Stimulated activated CD8-positive, alpha-beta memory T cell treated with anti-CD3 and anti-CD28 coated beads, Interleukin-15, amount 100 ng/mL, for 4 hours (primary cell): ENCODE results near the gene SMARCAL1.
"Not testable (repeated sequence)": the region's sequence is repeated elsewhere in the genome, so short reads cannot be mapped to it uniquely, and the experiment has no call there.

ENCODE experiments used
- DNase-seq, 2 donors: peaks; one replicate each; pipeline ENCODE4 v3.0.0-alpha.2; 2020; ENCODE audit warnings: low read depth in 2 of 2

The SMARCAL1 gene

DNA sequence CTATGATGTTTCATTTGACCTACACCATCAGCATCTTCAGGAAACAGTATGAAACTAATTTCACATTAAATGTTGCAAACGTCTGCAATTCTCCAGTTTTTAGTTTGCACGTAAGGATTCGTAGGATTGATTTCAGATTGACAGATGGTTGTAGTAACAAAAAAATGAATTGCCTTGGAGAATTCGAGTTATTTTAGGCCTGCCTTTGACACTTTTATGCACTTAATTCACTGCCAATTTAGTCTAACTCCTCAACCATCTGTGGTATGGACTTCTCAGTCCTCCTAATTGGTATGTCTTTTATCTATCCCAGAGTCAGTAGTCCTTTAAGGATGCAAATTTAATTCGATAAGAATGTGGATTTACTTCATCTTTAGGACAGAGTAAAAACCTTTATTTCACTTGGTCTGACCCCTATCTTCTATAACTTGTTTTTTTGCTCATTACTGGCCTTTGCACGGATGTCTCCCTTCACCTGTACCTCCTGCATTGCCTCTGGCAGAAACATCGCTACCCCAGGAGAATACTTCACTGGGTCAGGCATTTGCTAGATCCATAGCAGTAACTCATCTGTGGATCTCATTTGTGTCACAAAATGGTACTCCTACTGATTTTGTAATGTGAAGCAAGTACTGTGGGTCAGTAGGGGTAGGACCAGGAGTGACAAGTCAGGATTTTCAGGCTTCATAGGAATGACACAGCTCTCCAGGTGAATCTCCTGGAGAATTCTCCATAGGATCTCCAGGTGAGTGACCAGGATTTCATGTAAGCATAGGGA is 90.3 kb downstream of the SMARCAL1 start:
- DNase-seq, result no peak

DNA sequence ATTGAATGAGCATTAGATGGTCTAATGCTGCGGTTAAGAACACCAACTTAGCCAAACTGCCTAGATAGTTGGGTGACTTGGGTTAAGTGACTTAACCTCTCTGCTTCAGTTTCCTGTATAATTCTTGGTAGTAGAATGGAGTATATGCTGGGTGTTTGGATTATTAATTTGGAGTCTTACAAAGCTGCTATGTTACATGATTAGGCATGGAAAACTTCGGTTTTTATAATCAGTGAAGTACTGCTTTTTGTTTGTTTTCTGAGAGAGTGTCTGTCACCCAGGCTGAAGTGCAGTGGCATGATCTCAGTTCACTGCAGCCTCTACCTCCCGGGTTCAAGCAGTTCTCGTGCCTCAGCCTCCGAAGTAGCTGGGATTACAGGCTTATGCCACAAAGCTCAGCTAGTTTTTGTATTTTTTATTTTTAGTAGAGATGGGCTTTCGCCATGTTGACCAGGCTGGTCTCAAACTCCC is 90.9 kb downstream of the SMARCAL1 start:
- no peak for DNase-seq

DNA sequence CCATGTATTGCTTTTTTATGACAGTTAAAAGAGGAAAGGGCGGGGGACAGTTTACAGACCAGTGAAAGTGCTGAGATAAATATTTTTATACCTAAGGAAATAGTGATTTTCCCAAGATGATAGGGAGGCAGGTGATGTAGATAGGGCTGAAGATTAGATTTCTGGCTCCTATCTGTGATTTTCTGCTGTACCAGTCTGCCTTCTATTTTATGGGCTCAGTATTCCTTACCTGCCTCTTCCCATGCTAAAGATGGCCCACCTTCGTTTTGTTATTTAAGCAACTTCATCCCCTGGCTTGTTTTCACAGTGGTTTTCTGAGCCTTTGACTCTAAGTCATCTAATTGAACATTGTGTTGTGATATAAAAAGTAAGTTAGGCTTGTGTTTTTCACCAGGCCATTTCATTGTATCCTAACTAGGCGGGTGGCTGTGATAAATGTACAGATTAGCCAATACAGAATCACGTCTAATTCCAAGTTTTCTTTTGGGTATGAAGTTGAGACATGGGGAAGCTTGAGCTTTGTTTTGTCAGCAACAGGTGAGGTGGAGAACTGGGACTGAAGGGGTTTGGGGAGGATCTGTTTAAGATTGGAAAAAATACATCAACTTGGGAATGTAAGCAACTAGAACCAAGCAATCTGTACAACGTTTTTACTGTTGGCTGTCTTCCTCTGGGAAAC is 91.6 kb downstream of the SMARCAL1 start:
- no peak for DNase-seq

DNA sequence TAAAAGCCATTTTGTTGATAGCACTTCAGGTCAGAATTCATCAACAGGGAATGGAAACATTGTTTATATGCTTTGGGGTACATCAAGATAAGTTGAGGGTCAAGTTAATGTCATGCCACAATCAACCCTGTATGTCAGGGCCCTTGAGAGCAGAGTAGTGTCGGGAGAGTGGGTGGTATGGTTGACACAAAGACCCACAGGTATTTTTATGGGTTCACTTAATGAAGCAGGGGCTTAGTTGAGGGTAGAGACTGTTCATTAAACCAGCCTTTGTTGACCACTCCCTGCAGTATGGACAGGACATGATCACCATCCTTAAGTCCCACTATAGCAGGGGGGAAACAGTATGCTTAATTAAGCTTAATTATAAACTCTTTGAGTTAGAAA is 92.1 kb downstream of the SMARCAL1 start:
- DNase-seq, result no peak

DNA sequence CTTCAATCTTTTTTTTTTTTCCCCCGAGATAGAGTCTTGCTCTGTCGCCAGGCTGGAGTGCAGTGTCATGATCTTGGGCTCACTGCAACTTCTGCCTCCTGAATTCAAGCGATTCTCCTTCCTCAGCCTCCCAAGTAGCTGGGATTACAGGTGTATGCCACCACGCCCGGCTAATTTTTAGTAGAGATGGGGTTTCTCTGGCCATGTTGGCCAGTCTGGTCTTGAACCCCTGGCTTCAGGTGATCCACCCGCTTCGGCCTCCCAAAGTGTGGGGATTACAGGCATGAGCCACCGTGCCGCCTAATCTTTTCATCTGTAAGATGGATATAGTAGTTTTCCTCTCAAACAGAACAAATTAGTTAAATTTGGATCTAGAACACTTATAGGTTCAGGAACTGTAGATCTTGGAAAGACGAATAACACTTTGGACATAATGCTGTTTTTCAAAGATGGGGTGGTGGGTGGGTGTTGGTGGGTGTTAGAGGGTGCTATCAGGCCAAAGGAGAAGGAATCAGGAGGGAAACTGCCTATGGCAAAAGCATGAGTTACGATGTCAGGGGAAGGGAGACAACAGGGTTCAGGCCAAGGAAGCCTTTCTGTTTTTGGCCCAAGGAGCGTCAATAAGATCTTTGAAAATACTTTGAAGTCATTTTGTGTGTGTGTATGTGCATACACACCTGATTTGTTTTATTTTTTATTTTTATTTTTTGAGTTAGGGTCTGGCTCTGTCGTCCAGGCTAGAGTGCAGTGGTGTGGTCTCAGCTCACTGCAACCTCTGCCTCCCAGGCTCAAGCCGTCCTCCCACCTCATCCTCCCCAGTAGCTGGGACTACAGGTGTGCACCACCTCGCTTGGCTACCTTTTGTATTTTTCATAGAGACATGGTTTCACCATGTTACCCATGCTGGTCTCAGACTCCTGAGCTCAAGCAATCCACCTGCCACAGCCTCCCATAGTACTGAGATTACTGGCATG is 93.1 kb downstream of the SMARCAL1 start:
- DNase-seq, result no peak

DNA sequence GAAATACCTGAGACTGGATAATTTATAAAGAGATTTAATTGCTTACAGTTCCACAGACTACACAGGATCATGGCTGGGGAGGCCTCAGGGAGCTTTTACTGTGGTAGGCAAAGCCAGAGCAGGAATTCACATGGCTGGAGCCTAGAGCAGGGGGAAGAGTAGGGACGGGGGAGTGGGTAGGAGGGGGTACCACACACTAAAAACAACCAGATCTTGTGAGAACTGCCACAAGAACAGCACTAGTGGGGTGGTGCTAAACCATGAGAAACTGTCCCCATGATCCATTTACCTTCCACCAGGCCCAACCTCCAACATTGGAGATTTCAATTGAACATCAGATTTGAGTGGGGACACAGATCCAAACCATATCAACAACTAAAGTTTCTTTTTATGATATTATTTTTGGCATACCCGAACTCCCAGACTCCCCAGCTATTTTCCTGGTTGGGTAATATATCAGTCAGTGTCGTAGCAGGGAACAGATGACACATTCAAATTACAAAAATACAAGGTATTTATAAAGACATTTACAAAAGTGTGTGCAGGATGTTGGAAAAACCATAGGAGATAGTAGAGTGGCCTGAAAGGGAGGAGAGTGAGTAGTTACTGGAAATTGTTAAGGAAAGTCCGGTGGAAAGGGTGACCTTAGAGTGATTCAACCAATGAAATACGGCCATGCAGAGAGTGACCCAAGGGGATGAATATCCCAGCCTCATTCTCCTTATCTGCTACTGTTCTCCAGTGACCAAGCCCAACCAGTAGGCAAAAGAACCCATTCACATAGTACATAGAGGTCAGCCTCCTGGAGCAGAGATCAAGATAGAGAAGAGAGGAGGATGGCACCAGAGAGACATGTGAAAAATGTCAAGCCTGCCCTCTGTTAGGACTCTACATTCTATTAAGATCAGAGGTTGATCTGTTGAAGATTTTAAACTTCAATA is 95.2 kb downstream of the SMARCAL1 start:
- no peak for DNase-seq

DNA sequence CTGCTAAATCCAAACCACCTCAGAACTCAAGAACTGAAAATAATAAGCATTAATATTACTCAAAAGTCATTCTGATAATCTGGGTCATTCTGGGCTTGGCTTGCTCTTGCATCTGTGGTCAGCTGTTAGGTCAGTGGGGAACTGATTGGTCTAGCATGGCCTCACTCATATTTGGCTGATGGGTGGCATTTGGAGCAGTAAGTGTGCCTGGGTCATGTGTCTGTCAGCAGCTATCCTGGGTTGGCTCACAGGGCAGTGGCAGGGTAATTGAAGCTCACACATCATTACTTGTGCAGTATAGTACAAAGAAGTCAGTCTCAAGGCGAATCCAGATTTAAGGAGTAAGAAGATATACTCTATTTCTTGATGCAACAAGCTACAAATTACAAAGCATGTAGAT is 95.9 kb downstream of the SMARCAL1 start:
- no peak for DNase-seq

DNA sequence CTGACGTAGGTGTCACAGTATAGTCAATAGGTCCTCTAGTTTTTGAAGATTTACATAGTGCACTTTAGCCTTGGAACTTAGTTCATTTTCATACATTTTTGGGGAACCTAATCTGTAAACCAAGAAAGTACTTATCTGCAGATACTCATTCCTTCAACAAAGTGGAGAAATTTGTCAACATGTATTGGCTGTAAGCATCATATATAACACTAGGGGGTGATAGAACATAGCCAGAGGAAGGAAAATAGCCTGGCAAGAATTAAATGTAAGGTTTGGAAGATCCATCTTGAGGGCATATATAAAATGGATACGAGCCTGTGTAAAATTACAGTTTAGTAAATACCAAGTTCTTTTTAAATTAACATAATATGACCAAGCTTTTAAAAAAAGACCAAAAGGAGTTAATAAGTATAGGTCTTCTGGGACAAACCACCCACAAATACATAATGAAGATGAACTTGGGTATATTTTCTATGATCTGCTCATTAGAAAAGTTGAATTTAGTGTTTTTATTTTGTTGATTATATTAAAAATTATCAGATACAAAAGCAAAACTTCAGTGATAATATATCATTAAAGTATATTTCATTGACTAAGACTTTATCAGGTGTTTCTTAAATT is 104.6 kb downstream of the SMARCAL1 start:
- no peak for DNase-seq

DNA sequence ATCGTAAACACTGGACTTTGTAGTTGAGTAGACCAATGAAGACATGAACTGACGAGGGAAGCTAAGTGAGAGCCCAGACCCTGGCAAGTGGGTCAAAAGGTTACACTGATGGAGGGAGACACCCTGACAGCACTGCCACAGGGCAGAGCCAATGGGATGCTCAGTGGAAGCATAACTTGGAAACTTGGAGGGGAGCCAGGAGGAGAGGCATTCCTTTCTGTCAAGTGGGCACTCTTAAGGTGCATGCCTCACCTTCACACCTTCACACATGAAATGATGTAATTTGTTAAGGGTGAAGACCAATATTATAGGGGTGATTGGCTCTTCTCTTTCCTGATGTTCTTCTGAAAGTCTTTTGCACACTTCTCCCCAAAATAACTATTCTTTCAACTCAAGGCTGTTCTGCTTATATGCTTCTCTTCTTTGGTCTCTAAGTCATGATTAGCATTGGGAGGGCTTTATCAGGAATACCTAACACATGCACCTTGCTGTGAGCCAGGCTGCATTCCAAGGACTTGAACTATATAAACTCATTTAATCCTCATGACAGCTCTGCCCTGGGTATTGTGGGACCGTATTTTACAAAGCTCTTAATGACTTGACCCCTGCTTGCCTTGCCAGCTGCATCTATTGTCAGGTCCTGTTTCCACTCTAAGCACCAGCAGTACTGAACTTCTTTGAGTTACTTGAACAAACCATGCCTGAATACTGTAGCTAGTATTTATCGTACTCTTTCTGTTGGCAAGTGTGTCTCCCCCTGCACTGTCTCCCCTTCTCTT is 105.4 kb downstream of the SMARCAL1 start:
- DNase-seq, result no peak

DNA sequence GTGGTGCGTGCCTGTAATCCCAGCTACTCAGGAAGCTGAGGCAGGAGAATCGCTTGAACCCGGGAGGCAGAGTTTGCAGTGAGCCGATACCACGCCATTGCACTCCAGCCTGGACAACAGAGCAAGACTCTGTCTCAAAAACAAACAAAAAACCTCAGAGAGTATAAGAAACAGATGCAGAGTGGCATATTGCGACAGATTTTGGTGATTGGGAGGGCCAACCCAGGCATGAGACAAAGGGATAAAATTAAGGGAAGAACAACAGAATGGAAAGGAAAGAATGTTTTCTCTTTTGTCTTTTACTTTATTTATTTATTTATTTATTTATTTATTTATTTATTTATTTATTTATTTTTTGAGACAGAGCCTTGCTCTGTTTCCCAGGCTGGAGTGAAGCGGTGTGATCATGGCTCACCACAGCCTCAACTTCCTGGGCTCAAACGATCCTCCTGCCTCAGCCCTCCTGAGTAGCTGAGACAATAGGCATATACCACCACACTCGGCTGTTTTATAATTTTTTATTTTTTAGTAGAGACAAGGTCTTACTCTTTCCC is 106.4 kb downstream of the SMARCAL1 start:
- not testable (repeated sequence) for DNase-seq

DNA sequence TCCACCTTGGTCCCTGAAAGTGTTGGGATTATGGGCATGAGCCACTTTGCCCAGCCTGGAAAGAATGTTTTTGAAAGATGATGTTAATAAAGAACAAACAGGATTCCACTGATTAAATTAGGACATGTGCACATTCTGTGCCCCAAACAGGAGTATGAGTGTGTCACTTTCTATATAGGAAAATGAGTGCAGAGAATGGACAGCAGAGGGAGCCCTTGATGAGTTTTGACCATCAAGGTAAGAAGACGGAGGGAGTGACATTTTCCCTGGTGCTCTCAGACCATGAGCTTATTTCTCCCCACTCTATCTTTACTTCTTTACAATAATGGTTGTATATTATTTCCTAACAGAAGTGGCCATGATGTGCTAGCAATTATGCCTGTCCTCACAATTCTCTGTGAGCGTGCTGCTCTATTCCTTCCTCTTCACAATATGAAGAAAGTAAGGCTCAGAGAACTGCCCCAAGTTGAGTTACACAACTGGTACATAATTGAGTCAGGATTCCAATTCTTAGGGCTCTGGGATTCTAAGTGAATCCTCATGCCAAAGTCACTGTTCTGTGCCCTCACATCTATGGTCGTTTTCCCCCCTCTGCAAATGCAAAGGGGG is 107.0 kb downstream of the SMARCAL1 start:
- DNase-seq, result peak in 1 of 2 donors; percentile 28

DNA sequence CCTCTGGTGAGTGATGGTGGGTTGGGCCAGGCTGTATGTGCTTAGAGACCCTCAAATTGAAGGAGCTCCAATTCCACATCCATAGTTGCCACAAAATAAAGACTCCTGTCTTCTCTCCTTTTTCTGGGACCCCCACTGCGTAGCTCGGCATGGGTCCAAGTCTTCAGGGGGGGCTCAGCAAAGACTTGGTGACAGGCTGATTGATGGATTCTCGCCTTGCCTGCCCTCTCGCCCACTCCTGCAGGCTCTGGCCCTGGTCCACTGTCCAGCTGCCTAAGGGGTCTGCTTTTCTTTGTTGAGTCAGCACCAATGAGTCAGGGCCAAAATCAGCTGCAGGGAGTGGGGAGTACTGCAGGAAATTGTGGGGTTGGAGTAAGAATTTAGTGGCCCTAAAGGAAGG is 107.8 kb downstream of the SMARCAL1 start:
- DNase-seq, result no peak

DNA sequence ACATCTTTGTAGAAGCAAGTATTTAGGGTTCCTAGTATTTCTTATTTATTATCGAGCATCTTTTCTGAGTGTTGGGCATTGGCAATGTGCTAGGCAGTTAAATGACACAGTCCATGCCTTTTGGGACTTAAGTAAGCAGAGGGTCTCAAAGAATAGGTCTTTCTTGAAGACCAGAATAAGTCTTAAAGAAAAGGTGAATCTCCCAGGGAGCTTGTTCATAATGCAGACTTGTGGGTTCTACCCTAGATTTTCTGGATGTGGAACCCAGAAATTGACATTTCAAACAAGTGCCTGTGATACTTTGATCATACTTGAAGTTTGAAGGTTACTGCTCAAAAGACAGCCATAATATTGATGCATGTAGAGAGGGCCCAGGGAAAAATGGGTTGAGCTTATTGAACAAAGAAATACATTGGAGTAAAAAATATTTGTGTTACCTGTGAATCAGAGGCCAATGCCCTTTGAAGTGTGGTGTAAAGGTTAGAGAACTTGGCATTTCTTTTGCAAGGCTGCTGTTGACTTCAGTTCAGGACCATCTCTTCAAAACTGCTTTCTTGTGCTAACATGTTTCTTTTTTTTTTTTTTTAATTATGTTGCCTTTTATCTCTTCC is 110.7 kb downstream of the SMARCAL1 start:
- DNase-seq, result no peak

DNA sequence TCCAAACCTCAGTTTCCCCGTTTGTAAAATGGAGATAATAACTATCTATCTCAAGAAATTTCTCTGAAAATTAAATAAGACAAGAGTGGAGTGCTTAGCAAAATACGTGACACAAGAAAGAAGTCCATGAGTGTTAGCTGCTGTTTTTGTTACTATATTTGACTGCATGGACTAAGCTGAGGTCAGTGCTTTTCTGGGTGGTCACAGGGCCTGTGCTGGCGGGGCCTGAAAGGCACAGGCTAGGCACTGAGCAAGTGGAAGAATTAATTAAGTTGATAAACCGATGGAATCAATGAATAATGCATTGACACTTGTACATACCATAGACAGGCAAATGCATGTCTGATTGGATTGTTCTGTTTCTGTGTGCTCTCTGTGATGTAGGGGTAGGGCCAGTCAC is 113.7 kb downstream of the SMARCAL1 start:
- no peak for DNase-seq

DNA sequence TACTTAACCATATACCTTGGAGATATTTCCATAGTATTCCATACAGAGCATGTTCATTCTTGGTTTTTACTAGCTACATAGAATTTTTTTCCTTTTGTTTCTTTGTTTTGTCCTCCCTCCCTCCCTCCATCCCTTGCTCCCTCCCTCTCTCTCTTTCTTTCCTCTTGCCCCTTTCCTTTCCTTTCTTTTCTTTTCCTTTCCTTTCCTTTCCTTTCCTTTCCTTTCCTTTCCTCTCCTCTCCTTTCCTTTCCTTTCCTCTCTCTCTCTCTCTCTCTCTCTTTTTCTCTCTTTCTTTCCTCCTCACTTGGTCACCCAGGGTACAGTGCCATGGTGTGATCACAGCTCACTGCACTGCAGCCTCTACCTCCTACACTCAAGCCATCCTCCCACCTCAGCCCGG is 114.7 kb downstream of the SMARCAL1 start:
- no peak for DNase-seq

DNA sequence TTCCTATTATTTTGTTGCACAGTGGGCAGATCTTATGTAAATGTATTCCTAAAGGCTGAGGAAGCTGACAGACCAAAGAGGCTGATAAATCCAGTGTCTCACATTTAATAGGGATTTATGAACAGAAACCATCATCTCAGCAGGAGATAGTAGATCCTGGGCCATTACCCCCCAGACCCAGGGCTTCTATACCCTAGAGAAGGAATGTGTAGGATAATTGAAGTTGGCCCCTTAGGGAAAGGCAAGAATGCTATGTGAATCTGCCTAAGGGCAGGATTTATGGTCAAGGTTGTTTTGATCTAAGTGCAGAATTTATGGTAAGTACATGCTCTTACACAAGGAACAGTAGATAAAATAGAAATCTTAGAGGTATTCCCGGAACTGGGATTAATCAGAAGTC is 115.3 kb downstream of the SMARCAL1 start:
- DNase-seq, result no peak

DNA sequence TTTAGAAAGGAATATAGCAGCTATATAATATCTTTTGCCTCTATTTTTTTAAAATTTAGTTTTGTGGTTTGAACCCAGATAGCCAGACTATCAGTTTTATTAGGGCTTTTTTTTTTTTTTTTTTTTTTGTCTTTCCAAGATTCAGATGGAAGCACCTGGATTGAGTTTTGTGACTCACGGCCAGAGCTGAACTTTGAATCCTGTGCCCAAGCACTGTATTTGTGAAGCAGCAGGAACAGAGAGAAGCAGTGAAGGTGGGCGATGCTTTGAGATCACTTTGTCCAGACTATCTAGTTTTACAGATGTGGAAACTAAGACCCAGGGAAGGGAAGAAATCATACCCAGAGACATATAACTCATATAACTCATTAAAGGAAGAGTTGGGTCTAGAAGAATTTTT is 120.3 kb downstream of the SMARCAL1 start:
- DNase-seq, result no peak
